Loucy (cell line): Measurements from ENCODE around the gene SAE1.

Experiments
- H2AFZ ChIP-seq: fragments of 200-600 bp; sonication (generic); 2 replicates; pipeline ENCODE4 v1.6.0; 2016; ENCODE audit warnings: antibody characterized with exemption, mild to moderate bottlenecking, low read length, moderate library complexity
- H3F3A ChIP-seq: fragments of 200-600 bp; 2 replicates; pipeline ENCODE4 v1.6.0; 2016; ENCODE audit warnings: antibody characterized with exemption, low read depth, mild to moderate bottlenecking
- H3K27me3 ChIP-seq: fragments of 200-600 bp; sonication (generic); 2 replicates; pipeline ENCODE4 v1.6.1; 2014; ENCODE audit warnings: low read length, mild to moderate bottlenecking; ENCODE audit not compliant: insufficient read depth, poor library complexity, severe bottlenecking
- H3K36me3 ChIP-seq: fragments of 200-600 bp; sonication (generic); 2 replicates; pipeline ENCODE4 v1.6.1; 2016; ENCODE audit warnings: low read length; ENCODE audit not compliant: insufficient read depth
- H3K4me1 ChIP-seq: fragments of 200-600 bp; sonication (generic); 2 replicates; pipeline ENCODE4 v1.5.1; 2014; ENCODE audit warnings: low read length, mild to moderate bottlenecking; ENCODE audit not compliant: insufficient read depth, poor library complexity, severe bottlenecking
- H3K4me2 ChIP-seq: fragments of 200-600 bp; sonication (generic); 2 replicates; pipeline ENCODE4 v1.6.0; 2014; ENCODE audit warnings: antibody characterized with exemption, low read length, low read depth, mild to moderate bottlenecking; ENCODE audit not compliant: poor library complexity, severe bottlenecking
- H3K4me3 ChIP-seq: fragments of 200-600 bp; sonication (generic); 2 replicates; pipeline ENCODE4 v1.5.1; 2014; ENCODE audit warnings: low read length, mild to moderate bottlenecking, mixed read lengths; ENCODE audit not compliant: poor library complexity, severe bottlenecking
- H3K79me2 ChIP-seq: fragments of 200-600 bp; sonication (generic); 2 replicates; pipeline ENCODE4 v1.6.1; 2014; ENCODE audit warnings: low read length; ENCODE audit not compliant: insufficient read depth
- H3K9ac ChIP-seq: fragments of 200-600 bp; sonication (generic); 2 replicates; pipeline ENCODE4 v1.6.0; 2014; ENCODE audit warnings: mild to moderate bottlenecking, low read depth, low read length, moderate library complexity; ENCODE audit not compliant: poor library complexity, severe bottlenecking
- H3K9me2 ChIP-seq: fragments of 200-600 bp; sonication (generic); replicated peaks from 2 replicates; pipeline ENCODE4 v1.6.1; 2016; ENCODE audit warnings: low read depth, low read length, mixed read lengths
- H3K9me3 ChIP-seq: fragments of 200-600 bp; sonication (generic); 2 replicates; pipeline ENCODE4 v1.6.1; 2014; ENCODE audit warnings: mild to moderate bottlenecking, antibody characterized with exemption, low read length, low read depth; ENCODE audit not compliant: insufficient read depth
- H4K20me1 ChIP-seq: fragments of 200-600 bp; sonication (generic); 2 replicates; pipeline ENCODE4 v1.6.0; 2014; ENCODE audit warnings: antibody characterized with exemption, low read length, mild to moderate bottlenecking; ENCODE audit not compliant: insufficient read depth, poor library complexity, severe bottlenecking
- CTCF ChIP-seq: fragments of 200-600 bp; sonication (generic); conservative IDR thresholded peaks from 2 replicates; pipeline ENCODE4 v1.5.1; 2014; ENCODE audit warnings: mild to moderate bottlenecking, antibody characterized with exemption, low read length
- EZH2phosphoT487 ChIP-seq: fragments of 200-600 bp; IDR thresholded peaks from 2 replicates; pipeline ENCODE4 v1.6.1; 2018; ENCODE audit warnings: antibody characterized with exemption, mild to moderate bottlenecking, moderate library complexity, borderline replicate concordance

Gene SAE1

GRCh38 chr19:47084879-47085439 lies 45.7 kb upstream of the SAE1 start:
- Histone ChIP-seq H3K9me2 (no peaks in the 10 kb centered on the region), H3K4me1 (no peaks in the 10 kb centered on the region), H3K79me2 (no peaks in the 10 kb centered on the region), H3K4me2 (no peak overlapping the region), H3K9ac (no peak overlapping the region), H4K20me1 (no peaks in the 10 kb centered on the region), H3K4me3 (no peak overlapping the region), H3F3A (no peaks in the 10 kb centered on the region), H3K9me3 (no peaks in the 10 kb centered on the region), H2AFZ (no peak overlapping the region), H3K27me3 (no peaks in the 10 kb centered on the region), H3K36me3 (peaks cover 87% of the 10 kb centered on the region; the same call in 1 of the 2 replicates)
- TF ChIP-seq EZH2phosphoT487 (no peak), CTCF (no peak)

GRCh38 chr19:47086280-47086679 lies 44.4 kb upstream of the SAE1 start:
- Histone ChIP-seq H3K9ac (no peak overlapping the region), H2AFZ (no peak overlapping the region), H3K4me1 (no peaks in the 10 kb centered on the region), H3K4me2 (no peak overlapping the region), H3F3A (no peaks in the 10 kb centered on the region), H3K27me3 (no peaks in the 10 kb centered on the region), H3K36me3 (peaks cover 88% of the 10 kb centered on the region; the same call in 1 of the 2 replicates), H3K9me3 (no peaks in the 10 kb centered on the region), H3K79me2 (no peaks in the 10 kb centered on the region), H3K9me2 (no peaks in the 10 kb centered on the region), H3K4me3 (no peak overlapping the region), H4K20me1 (no peaks in the 10 kb centered on the region)
- TF ChIP-seq EZH2phosphoT487: no peak
- TF ChIP-seq CTCF: no peak

- H3K4me2 ChIP-seq: no peak overlapping the region
- TF ChIP-seq EZH2phosphoT487 (no peak), CTCF (no peak)
- H3F3A ChIP-seq: peaks cover 5% of the 10 kb centered on the region; the same call in 1 of the 2 replicates
- H2AFZ ChIP-seq: no peak overlapping the region
- no peaks in the 10 kb centered on the region for H4K20me1 ChIP-seq
- no peaks in the 10 kb centered on the region for H3K9me2 ChIP-seq
- no peak overlapping the region for H3K9ac ChIP-seq
- no peak overlapping the region for H3K4me3 ChIP-seq
- peaks cover 16% of the 10 kb centered on the region for H3K4me1 ChIP-seq
- no peaks in the 10 kb centered on the region for H3K27me3 ChIP-seq
- no peaks in the 10 kb centered on the region for H3K9me3 ChIP-seq
- H3K36me3 ChIP-seq: peaks cover 77% of the 10 kb centered on the region
- peaks cover 5% of the 10 kb centered on the region; the same call in 1 of the 2 replicates for H3K79me2 ChIP-seq
Observed at GRCh38 chr19:47089767-47090350, 40.8 kb upstream of the SAE1 start.
